ENCODE data around the gene DNAH11. TPM values are rescaled to one million over a fixed set of nuclear protein-coding genes. Genes with fewer than 3 reads are reported as not detected.

Gene DNAH11
- total and polyA plus RNA-seq, 4 donors, result 0.05 to 0.50 (median 0.11) TPM

GRCh38 chr7:21771266-21771665 is 228.4 kb downstream of the DNAH11 start:
- no peak overlapping the region for H3K27ac ChIP-seq (ENCODE audit: low read depth in 1 of 2, low read length in 2 of 2)
- H3K9ac ChIP-seq (ENCODE audit: low read depth in 1 of 2, low read length in 2 of 2), result no peak overlapping the region
- H3K4me3 ChIP-seq (ENCODE audit: low read depth in 1 of 3, low read length in 3 of 3), result no peak overlapping the region
- TF ChIP-seq FOXA2 (IDR thresholded peaks at IDR 0.05), result no peak
- no peak for TF ChIP-seq YY1 (IDR thresholded peaks at IDR 0.05)
- TF ChIP-seq MAX (IDR thresholded peaks at IDR 0.05), result no peak
- H3K27me3 ChIP-seq (ENCODE audit: control insufficient read depth in 4 of 4, insufficient read depth in 4 of 4, low read length in 3 of 4), result no peaks in the 10 kb centered on the region
- no peaks in the 10 kb centered on the region for H3K4me1 ChIP-seq (ENCODE audit: control insufficient read depth in 4 of 4, insufficient read depth in 4 of 4, low read length in 3 of 4)
- DNase-seq (ENCODE audit: low spot score), result no peak
- H3K9me3 ChIP-seq (ENCODE audit: control insufficient read depth in 4 of 4, low read length in 3 of 4), result no peaks in the 10 kb centered on the region
- H3K36me3 ChIP-seq (ENCODE audit: control insufficient read depth in 4 of 4, insufficient read depth in 3 of 4, low read depth in 1 of 4, low read length in 3 of 4), result no peaks in the 10 kb centered on the region
- WGBS, result 65% methylated on average over 5 of the region's 5 CpGs

DNA sequence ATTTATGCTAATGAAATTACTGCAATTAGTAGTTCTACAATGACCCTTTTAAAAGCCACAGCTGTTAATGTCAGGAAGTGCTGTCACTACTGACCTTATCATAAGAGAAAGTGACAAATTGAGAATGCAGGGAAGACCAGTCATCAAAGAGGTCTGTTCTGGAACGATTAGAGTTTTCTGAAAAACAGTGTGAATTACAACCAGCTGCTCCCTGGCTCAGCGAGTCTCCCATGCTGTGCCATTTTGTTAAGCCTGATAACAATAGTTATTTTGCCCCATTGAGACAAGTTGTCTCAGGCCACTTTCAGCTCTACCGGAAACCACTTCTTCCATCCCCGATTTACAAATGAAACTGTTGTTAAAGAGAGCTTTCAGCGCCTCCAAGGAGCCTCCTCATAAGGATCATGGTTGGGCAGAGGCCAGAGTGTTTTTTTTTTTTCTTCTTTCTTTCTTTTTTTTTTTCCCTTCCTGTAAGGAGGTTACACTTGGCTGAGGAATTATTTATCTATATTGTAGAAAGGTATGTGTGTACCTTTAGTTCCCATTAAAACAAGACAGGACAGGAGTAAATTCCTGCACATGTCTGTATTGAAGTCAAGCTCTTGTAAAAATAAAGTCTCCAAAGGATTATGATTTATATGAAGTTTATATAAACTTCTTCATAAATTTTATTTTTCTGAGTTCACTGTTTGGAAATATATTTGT is 229.2 kb downstream of the DNAH11 start:
- Histone ChIP-seq H3K4me3 (ENCODE audit: low read depth in 1 of 3, low read length in 3 of 3) (no peak overlapping the region), H3K36me3 (ENCODE audit: control insufficient read depth in 4 of 4, insufficient read depth in 3 of 4, low read depth in 1 of 4, low read length in 3 of 4) (no peaks in the 10 kb centered on the region), H3K9me3 (ENCODE audit: control insufficient read depth in 4 of 4, low read length in 3 of 4) (no peaks in the 10 kb centered on the region), H3K4me1 (ENCODE audit: control insufficient read depth in 4 of 4, insufficient read depth in 4 of 4, low read length in 3 of 4) (no peaks in the 10 kb centered on the region), H3K27ac (ENCODE audit: low read depth in 1 of 2, low read length in 2 of 2) (no peak overlapping the region), H3K9ac (ENCODE audit: low read depth in 1 of 2, low read length in 2 of 2) (no peak overlapping the region), H3K27me3 (ENCODE audit: control insufficient read depth in 4 of 4, insufficient read depth in 4 of 4, low read length in 3 of 4) (no peaks in the 10 kb centered on the region)
- 31% methylated on average over 5 of the region's 5 CpGs for WGBS
- TF ChIP-seq, protein P1, sequence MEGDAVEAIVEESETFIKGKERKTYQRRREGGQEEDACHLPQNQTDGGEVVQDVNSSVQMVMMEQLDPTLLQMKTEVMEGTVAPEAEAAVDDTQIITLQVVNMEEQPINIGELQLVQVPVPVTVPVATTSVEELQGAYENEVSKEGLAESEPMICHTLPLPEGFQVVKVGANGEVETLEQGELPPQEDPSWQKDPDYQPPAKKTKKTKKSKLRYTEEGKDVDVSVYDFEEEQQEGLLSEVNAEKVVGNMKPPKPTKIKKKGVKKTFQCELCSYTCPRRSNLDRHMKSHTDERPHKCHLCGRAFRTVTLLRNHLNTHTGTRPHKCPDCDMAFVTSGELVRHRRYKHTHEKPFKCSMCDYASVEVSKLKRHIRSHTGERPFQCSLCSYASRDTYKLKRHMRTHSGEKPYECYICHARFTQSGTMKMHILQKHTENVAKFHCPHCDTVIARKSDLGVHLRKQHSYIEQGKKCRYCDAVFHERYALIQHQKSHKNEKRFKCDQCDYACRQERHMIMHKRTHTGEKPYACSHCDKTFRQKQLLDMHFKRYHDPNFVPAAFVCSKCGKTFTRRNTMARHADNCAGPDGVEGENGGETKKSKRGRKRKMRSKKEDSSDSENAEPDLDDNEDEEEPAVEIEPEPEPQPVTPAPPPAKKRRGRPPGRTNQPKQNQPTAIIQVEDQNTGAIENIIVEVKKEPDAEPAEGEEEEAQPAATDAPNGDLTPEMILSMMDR (IDR thresholded peaks at IDR 0.05; ENCODE audit: low read depth, low read length, missing input control), result no peak
- no peak for TF ChIP-seq FOXA2 (IDR thresholded peaks at IDR 0.05)
- TF ChIP-seq HNF4G (IDR thresholded peaks at IDR 0.05), result no peak
- TF ChIP-seq, protein P2, sequence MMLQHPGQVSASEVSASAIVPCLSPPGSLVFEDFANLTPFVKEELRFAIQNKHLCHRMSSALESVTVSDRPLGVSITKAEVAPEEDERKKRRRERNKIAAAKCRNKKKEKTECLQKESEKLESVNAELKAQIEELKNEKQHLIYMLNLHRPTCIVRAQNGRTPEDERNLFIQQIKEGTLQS (IDR thresholded peaks at IDR 0.05), result no peak
- no peak for TF ChIP-seq GABPA (IDR thresholded peaks at IDR 0.05 in 1 of 2, conservative IDR thresholded peaks at IDR 0.05 in 1 of 2)
- no peak for TF ChIP-seq JUND (IDR thresholded peaks at IDR 0.05)
- no peak for TF ChIP-seq SP1 (IDR thresholded peaks at IDR 0.05)
- DNase-seq (ENCODE audit: low spot score), result no peak

GRCh38 chr7:21773326-21773725 is 230.5 kb downstream of the DNAH11 start:
- DNase-seq (ENCODE audit: low spot score), result no peak
- Histone ChIP-seq H3K27ac (ENCODE audit: low read depth in 1 of 2, low read length in 2 of 2) (no peak overlapping the region), H3K4me1 (ENCODE audit: control insufficient read depth in 4 of 4, insufficient read depth in 4 of 4, low read length in 3 of 4) (no peaks in the 10 kb centered on the region), H3K27me3 (ENCODE audit: control insufficient read depth in 4 of 4, insufficient read depth in 4 of 4, low read length in 3 of 4) (no peaks in the 10 kb centered on the region), H3K9me3 (ENCODE audit: control insufficient read depth in 4 of 4, low read length in 3 of 4) (no peaks in the 10 kb centered on the region), H3K36me3 (ENCODE audit: control insufficient read depth in 4 of 4, insufficient read depth in 3 of 4, low read depth in 1 of 4, low read length in 3 of 4) (no peaks in the 10 kb centered on the region), H3K4me3 (ENCODE audit: low read depth in 1 of 3, low read length in 3 of 3) (no peak overlapping the region), H3K9ac (ENCODE audit: low read depth in 1 of 2, low read length in 2 of 2) (no peak overlapping the region)
- WGBS, result 87% methylated on average over 3 of the region's 3 CpGs
- TF ChIP-seq EGR1 (IDR thresholded peaks at IDR 0.05; ENCODE audit: low read depth in 2 of 2) (no peak), FOXA1 (IDR thresholded peaks at IDR 0.05) (no peak), FOXA2 (IDR thresholded peaks at IDR 0.05) (no peak), HNF4A (conservative IDR thresholded peaks at IDR 0.05) (no peak), JUND (IDR thresholded peaks at IDR 0.05) (no peak), RXRA (IDR thresholded peaks at IDR 0.05) (no peak), SP1 (IDR thresholded peaks at IDR 0.05) (no peak)
- TF ChIP-seq, protein P2 (IDR thresholded peaks at IDR 0.05), result no peak

All from liver (tissue), 9 donors.